Heart left ventricle (tissue), 16 donors: Measurements from ENCODE around the gene SUPT3H. TPM values are rescaled to one million over a fixed set of nuclear protein-coding genes. Genes with fewer than 3 reads are reported as not detected.

Experiments used
- ATAC-seq, 4 donors: fragments of 200-7000 bp; cut with Tn5 transposase; one replicate each; pipeline ENCODE4 v1.9.1; 2020 to 2022; ENCODE audit warnings: moderate library complexity in 4 of 4, mild to moderate bottlenecking in 3 of 4, moderate number of reproducible peaks in 1 of 4
- DNase-seq, 5 donors: peaks; one replicate each; pipeline ENCODE4 v3.0.0-alpha.2; 2020
- H3K27ac ChIP-seq, 12 donors: fragments of 200-600 bp; sonication (generic) in 4 of 12; one replicate each; pipeline versions ENCODE4 v1.5.0 to v1.8.0; 2016 to 2022; ENCODE audit warnings: mild to moderate bottlenecking in 2 of 12
- H3K27me3 ChIP-seq, 9 donors: fragments of 200-600 bp; sonication (generic) in 2 of 9; one replicate each; pipeline versions ENCODE4 v1.5.1 to v1.8.0; 2016 to 2022; ENCODE audit warnings: mild to moderate bottlenecking in 3 of 9
- H3K36me3 ChIP-seq, 9 donors: fragments of 200-600 bp; sonication (generic) in 2 of 9; one replicate each; pipeline versions ENCODE4 v1.5.0 to v1.8.0; 2018 to 2022; ENCODE audit warnings: mild to moderate bottlenecking in 2 of 9
- H3K4me1 ChIP-seq, 12 donors: fragments of 200-600 bp; sonication (generic) in 4 of 12; one replicate each; pipeline versions ENCODE4 v1.5.0 to v1.8.0; 2016 to 2022; ENCODE audit warnings: mild to moderate bottlenecking in 3 of 12
- H3K4me3 ChIP-seq, 12 donors: fragments of 200-600 bp; sonication (generic) in 4 of 12; one replicate each; pipeline versions ENCODE4 v1.5.0 to v1.8.0; 2017 to 2022; ENCODE audit warnings: mild to moderate bottlenecking in 9 of 12, moderate library complexity in 4 of 12
- H3K9me3 ChIP-seq, 12 donors: fragments of 200-600 bp; sonication (generic) in 4 of 12; one replicate each; pipeline versions ENCODE4 v1.5.0 to v1.8.0; 2016 to 2022; ENCODE audit warnings: mild to moderate bottlenecking in 1 of 12
- CTCF ChIP-seq, 12 donors: fragments of 200-600 bp; sonication (generic) in 4 of 12; IDR thresholded peaks; one replicate each; pipeline versions ENCODE4 v1.5.0 to v1.8.0; 2018 to 2022; ENCODE audit warnings: antibody characterized with exemption in 12 of 12, mild to moderate bottlenecking in 5 of 12
- POLR2A ChIP-seq, 2 donors: fragments of 450-650 bp; IDR thresholded peaks; one replicate each; pipeline ENCODE4 v1.6.1; 2017; ENCODE audit warnings: antibody characterized with exemption in 2 of 2, mild to moderate bottlenecking in 2 of 2, moderate library complexity in 2 of 2
- WGBS, 4 donors: extraction: QIAGEN DNeasy Blood & Tissue Kit in 2 of 4; methylation state at CpG; one replicate each; pipeline versions ENCODE4 v1.1.5 to v1.1.7; 2013 to 2018; 5-methylcytosine and 5-hydroxymethylcytosine counted together
- intact Hi-C, 10 donors: fragments of 100-400 bp; cut with DNase I; formaldehyde crosslinking; loops; one replicate each; pipeline versions ENCODE4 v1.11.1 to v1.14.2; 2022
- polyA plus RNA-seq, 2 donors: library from polyadenylated mRNA; stranded (reverse); fragments of 200-250 nt; gene quantifications; one replicate each; pipeline ENCODE4 v1.2.3, GENCODE V29; 2013
- total RNA-seq, 9 donors: library from RNA; depleted of rRNA in 2 of 9; stranded (reverse); fragments of >200 nt in 2 of 9; fragmentation: NEBNext Ultra II Directional in 3 of 9; extraction: Animal tissue kit (Norgen Biotek cat#: 25700) in 3 of 9; gene quantifications; one replicate each; pipeline versions ENCODE4 v1.1.0 to v1.2.4, GENCODE V29; 2016 to 2023
- donor health status: ischemic (EF 13 %, LVEDD 7.1; RV severe dilation, severe dysfunction).
- donor health status: healthy with polysubstance abuse.
- donor health status: DM: no; HTN: yes; CAD: no.
- donor health status: DM: no; HTN: no; CAD: no.
- donor health status: ischemic (EF 25% LVEDD 6.9; RV normal size, moderate dysfunction).
- donor health status: ischemic (EF 25% LVEDD 5.7; RV mildly dilated, moderate dysfunction).
- donor health status: healthy.
- donor health status: DM: yes; HTN: yes; CAD: no.
- donor health status: ischemic (EF 35%, LVEDD 5.7; RV mildly dilated, moderate dysfunction).
- donor health status: nonischemic (EF 11% LVEDD 7.7; RV severe dilation, severe dysfunction).
- donor health status: DM: yes; HTN: yes; CAD: no.
- donor health status: PGD.
- donor health status: ischemic (EF 29% LVEDD 5.4; RV normal size, mild dysfunction).
- donor health status: nonischemic (EF 23%, LVEDD 6.1; RV moderate dilation, normal function).

Gene SUPT3H
- total and polyA plus RNA-seq, 11 donors = 1.5 to 8.1 (median 4.1) TPM

- peaks cover 0 to 12% (median 0%) of the 10 kb centered on the region in 12 donors for H3K4me1 ChIP-seq
Measured at GRCh38 chr6:45314146-45314545, 63.6 kb downstream of the SUPT3H start.

DNA sequence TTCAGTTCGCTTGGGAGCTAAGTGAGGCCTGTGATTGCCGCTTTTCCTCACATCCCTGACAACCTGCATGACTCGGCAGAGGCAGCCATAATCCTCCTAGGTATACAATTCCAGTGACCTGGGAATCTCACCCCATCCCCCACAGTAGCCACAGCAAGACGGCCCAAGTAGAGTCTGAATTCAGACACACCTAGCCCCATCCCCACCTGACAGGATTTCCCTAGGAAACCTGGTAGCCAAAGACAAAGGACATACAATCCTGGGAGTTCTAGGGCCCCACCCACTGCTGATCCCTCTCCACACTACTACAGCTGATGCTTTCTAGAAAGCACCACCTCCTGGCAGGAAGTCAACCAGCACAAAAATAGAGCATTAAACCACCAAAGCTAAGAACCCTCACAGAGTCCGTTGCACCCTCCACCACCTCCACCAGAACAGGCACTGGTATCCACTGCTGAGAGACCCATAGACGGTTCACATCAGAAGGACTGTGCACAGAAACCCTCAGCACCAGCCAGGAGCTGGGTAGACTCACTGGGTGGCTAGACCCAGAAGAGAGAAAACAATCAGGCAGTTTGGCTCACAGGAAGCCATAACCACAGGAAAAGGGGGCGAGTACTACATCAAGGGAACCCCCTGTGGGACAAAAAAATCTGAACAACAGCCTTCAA, 67.5 kb downstream of the SUPT3H start:
- H3K4me3 ChIP-seq = no peak overlapping the region
- ATAC-seq = peak in 2 of 4 donors; percentile 13 to 72
- peaks cover 0 to 12% (median 0%) of the 10 kb centered on the region in 12 donors for H3K4me1 ChIP-seq
- intact Hi-C loops = no loop called here
- TF ChIP-seq POLR2A (IDR thresholded peaks at IDR 0.05) (no peak), CTCF (IDR thresholded peaks at IDR 0.05) (no peak)
- H3K36me3 ChIP-seq = no peaks in the 10 kb centered on the region
- H3K9me3 ChIP-seq = peaks cover 0 to 8% (median 0%) of the 10 kb centered on the region in 12 donors
- WGBS, 4 donors = 71 to 83% (median 75%) methylated on average over 7 of the region's 7 CpGs
- no peak overlapping the region for H3K27ac ChIP-seq
- no peaks in the 10 kb centered on the region for H3K27me3 ChIP-seq
- DNase-seq = peak in 3 of 5 donors; percentile 8 to 28 (median 22)

More at GRCh38 chr6:45314146-45314545, 63.6 kb downstream of the SUPT3H start:
- Histone ChIP-seq H3K36me3 (no peaks in the 10 kb centered on the region), H3K4me3 (no peak overlapping the region), H3K27me3 (no peaks in the 10 kb centered on the region), H3K27ac (no peak overlapping the region), H3K9me3 (peaks cover 0 to 10% (median 0%) of the 10 kb centered on the region in 12 donors)
- intact Hi-C loops = no loop called here
- TF ChIP-seq POLR2A (IDR thresholded peaks at IDR 0.05) (no peak), CTCF (IDR thresholded peaks at IDR 0.05) (no peak)
- ATAC-seq (no peak), DNase-seq (no peak)
- WGBS, 4 donors = 22 to 39% (median 33%) methylated on average over 5 of the region's 5 CpGs

DNA sequence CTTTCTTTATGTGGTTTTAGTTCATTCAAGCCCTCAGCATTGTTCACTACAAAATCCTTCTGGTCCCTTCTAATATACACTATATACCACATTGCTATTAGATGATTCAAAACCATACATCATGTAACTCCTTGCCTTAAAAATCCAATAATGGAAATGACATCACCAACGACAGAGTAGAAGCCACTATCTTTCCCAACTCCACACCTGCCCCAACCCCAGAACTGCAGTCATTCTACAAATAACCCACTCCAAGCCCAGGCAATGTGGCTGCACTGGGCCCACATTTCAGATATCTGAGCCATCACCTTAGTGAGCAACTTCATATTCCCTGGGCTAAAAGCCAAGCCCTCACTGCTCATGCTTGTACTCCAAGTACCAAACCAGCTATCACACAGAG, 72.2 kb downstream of the SUPT3H start:
- no peak overlapping the region for H3K4me3 ChIP-seq
- peaks cover 0 to 8% (median 0%) of the 10 kb centered on the region in 12 donors for H3K4me1 ChIP-seq
- no peaks in the 10 kb centered on the region for H3K36me3 ChIP-seq
- H3K9me3 ChIP-seq = peaks cover 0 to 14% (median 0%) of the 10 kb centered on the region in 12 donors
- no peak overlapping the region for H3K27ac ChIP-seq
- intact Hi-C loops = no loop called here
- ATAC-seq (no peak), DNase-seq (no peak)
- WGBS, 4 donors = 67 to 82% (median 79%) methylated on average over 1 of the region's 1 CpG
- TF ChIP-seq POLR2A (IDR thresholded peaks at IDR 0.05) (no peak), CTCF (IDR thresholded peaks at IDR 0.05) (no peak)
- no peaks in the 10 kb centered on the region for H3K27me3 ChIP-seq

DNA sequence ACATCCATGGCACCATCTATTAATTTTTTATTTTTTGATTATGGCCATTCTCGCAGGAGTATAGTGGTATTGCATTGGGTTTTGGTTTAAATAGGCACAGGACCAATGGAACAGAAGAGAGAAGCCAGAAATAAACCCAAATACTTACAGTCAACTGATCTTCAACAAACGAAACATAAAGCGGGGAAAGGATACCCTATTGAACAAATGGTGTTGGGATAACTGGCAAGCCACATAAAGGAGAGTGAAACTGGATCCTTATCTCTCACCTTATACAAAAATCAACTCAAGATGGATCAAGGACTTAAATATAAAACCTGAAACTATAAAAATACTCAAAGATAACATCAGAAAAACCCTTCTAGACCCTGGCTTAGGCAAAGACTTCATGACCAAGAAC, 74.9 kb downstream of the SUPT3H start:
- Histone ChIP-seq H3K4me1 (no peaks in the 10 kb centered on the region), H3K36me3 (no peaks in the 10 kb centered on the region), H3K27ac (no peak overlapping the region), H3K9me3 (peaks cover 0 to 14% (median 0%) of the 10 kb centered on the region in 12 donors), H3K4me3 (no peak overlapping the region), H3K27me3 (no peaks in the 10 kb centered on the region)
- WGBS, 4 donors = 96 to 99% (median 98%) methylated on average over 3 of the region's 3 CpGs
- ATAC-seq (no peak), DNase-seq (no peak)
- intact Hi-C loops = no loop called here
- TF ChIP-seq CTCF (IDR thresholded peaks at IDR 0.05) = no peak
- no peak for TF ChIP-seq POLR2A (IDR thresholded peaks at IDR 0.05)
